ENCODE data around the gene BTK.

Gene BTK

GRCh38 chrX:101385026-101385684 lies 836 bp downstream of the BTK start:
- Histone ChIP-seq H3K36me3 (ENCODE audit: low read length) (no peaks in the 10 kb centered on the region), H3K4me3 (ENCODE audit: insufficient read depth, low read length, poor library complexity, severe bottlenecking) (peak overlapping the region; percentile 66), H3F3A (ENCODE audit: insufficient read depth) (peaks cover 10% of the 10 kb centered on the region; the same call in 1 of the 2 replicates), H3K79me2 (ENCODE audit: insufficient read depth, low read length) (peaks cover 43% of the 10 kb centered on the region), H3K4me2 (ENCODE audit: low read depth, low read length, poor library complexity, severe bottlenecking) (peak overlapping the region; percentile 79), H3K27me3 (ENCODE audit: low read length) (no peaks in the 10 kb centered on the region), H4K20me1 (ENCODE audit: low read depth, low read length) (no peaks in the 10 kb centered on the region), H3K27ac (ENCODE audit: low read depth, low read length) (peak overlapping the region; percentile 82), H3K9me3 (ENCODE audit: insufficient read depth, low read length) (no peaks in the 10 kb centered on the region), H2AFZ (ENCODE audit: low read depth, low read length, severe bottlenecking) (peak overlapping the region; percentile 29), H3K9ac (ENCODE audit: low read length) (peak overlapping the region; percentile 84), H3K9me2 (replicated peaks; ENCODE audit: insufficient read depth, low read length) (no peaks in the 10 kb centered on the region)
- TF ChIP-seq EZH2phosphoT487 (conservative IDR thresholded peaks at IDR 0.05; ENCODE audit: low read length): no peak
- TF ChIP-seq CTCF (IDR thresholded peaks at IDR 0.05; ENCODE audit: insufficient read depth, low read length, poor library complexity, severe bottlenecking): no peak

- Histone ChIP-seq H3K27ac (ENCODE audit: low read depth, low read length) (peak overlapping the region; percentile 41), H3F3A (ENCODE audit: insufficient read depth) (peaks cover 10% of the 10 kb centered on the region; the same call in 1 of the 2 replicates), H4K20me1 (ENCODE audit: low read depth, low read length) (no peaks in the 10 kb centered on the region), H3K9ac (ENCODE audit: low read length) (peak overlapping the region; percentile 84; the same call in 1 of the 2 replicates), H3K9me2 (replicated peaks; ENCODE audit: insufficient read depth, low read length) (no peaks in the 10 kb centered on the region), H3K4me2 (ENCODE audit: low read depth, low read length, poor library complexity, severe bottlenecking) (peak overlapping the region; percentile 79), H3K9me3 (ENCODE audit: insufficient read depth, low read length) (no peaks in the 10 kb centered on the region), H3K36me3 (ENCODE audit: low read length) (no peaks in the 10 kb centered on the region), H3K4me3 (ENCODE audit: insufficient read depth, low read length, poor library complexity, severe bottlenecking) (peak overlapping the region; percentile 24), H2AFZ (ENCODE audit: low read depth, low read length, severe bottlenecking) (no peak overlapping the region), H3K27me3 (ENCODE audit: low read length) (no peaks in the 10 kb centered on the region), H3K79me2 (ENCODE audit: insufficient read depth, low read length) (peaks cover 52% of the 10 kb centered on the region)
- TF ChIP-seq CTCF (IDR thresholded peaks at IDR 0.05; ENCODE audit: insufficient read depth, low read length, poor library complexity, severe bottlenecking): no peak
- no peak for TF ChIP-seq EZH2phosphoT487 (conservative IDR thresholded peaks at IDR 0.05; ENCODE audit: low read length)
Observed at GRCh38 chrX:101383679-101384205, 2.2 kb downstream of the BTK start.

GRCh38 chrX:101377547-101377946 lies 8.4 kb downstream of the BTK start:
- H3K4me2 ChIP-seq (ENCODE audit: low read depth, low read length, poor library complexity, severe bottlenecking): no peak overlapping the region
- H3K36me3 ChIP-seq (ENCODE audit: low read length): peaks cover 8% of the 10 kb centered on the region; the same call in 1 of the 2 replicates
- H3K4me3 ChIP-seq (ENCODE audit: insufficient read depth, low read length, poor library complexity, severe bottlenecking): no peak overlapping the region
- H3K9me3 ChIP-seq (ENCODE audit: insufficient read depth, low read length): no peaks in the 10 kb centered on the region
- H3F3A ChIP-seq (ENCODE audit: insufficient read depth): no peaks in the 10 kb centered on the region
- no peaks in the 10 kb centered on the region for H3K9me2 ChIP-seq (replicated peaks; ENCODE audit: insufficient read depth, low read length)
- H3K27me3 ChIP-seq (ENCODE audit: low read length): no peaks in the 10 kb centered on the region
- H2AFZ ChIP-seq (ENCODE audit: low read depth, low read length, severe bottlenecking): no peak overlapping the region
- peaks cover 25% of the 10 kb centered on the region for H3K79me2 ChIP-seq (ENCODE audit: insufficient read depth, low read length)
- H3K9ac ChIP-seq (ENCODE audit: low read length): no peak overlapping the region
- TF ChIP-seq CTCF (IDR thresholded peaks at IDR 0.05; ENCODE audit: insufficient read depth, low read length, poor library complexity, severe bottlenecking) (no peak), EZH2phosphoT487 (conservative IDR thresholded peaks at IDR 0.05; ENCODE audit: low read length) (no peak)
- H3K27ac ChIP-seq (ENCODE audit: low read depth, low read length): no peak overlapping the region
- H4K20me1 ChIP-seq (ENCODE audit: low read depth, low read length): no peaks in the 10 kb centered on the region

Data from SU-DHL-6 (cell line).